GM19240 (cell line): ENCODE measurements around the gene FAM174C.

Experiments
- DNase-seq: peaks from one replicate; pipeline ENCODE4 v3.0.0; 2011; ENCODE audit warnings: low spot score; ENCODE audit not compliant: insufficient read length

The FAM174C gene

GRCh38 chr19:1275260-1275975, at the start of gene FAM174C:
FAM174C (plus strand) TSS chr19:1275530; CDS start chr19:1275550, 20 bp downstream.
- peak; percentile 95 for DNase-seq

- DNase-seq: no peak
Observed at GRCh38 chr19:1226227-1226518, 49.2 kb upstream of the FAM174C start.

- no peak for DNase-seq
Observed at GRCh38 chr19:1226522-1227303, 48.6 kb upstream of the FAM174C start.

GRCh38 chr19:1227304-1228054, 47.9 kb upstream of the FAM174C start:
- no peak for DNase-seq

GRCh38 chr19:1228161-1228957, 47.0 kb upstream of the FAM174C start:
- no peak for DNase-seq

- DNase-seq: no peak
Observed at GRCh38 chr19:1229056-1229923, 46.0 kb upstream of the FAM174C start.

- no peak for DNase-seq
Observed at GRCh38 chr19:1229924-1230782, 45.2 kb upstream of the FAM174C start.

GRCh38 chr19:1230783-1231489, 44.4 kb upstream of the FAM174C start:
- DNase-seq: no peak

- no peak for DNase-seq
Observed at GRCh38 chr19:1231729-1232637, 43.3 kb upstream of the FAM174C start.

GRCh38 chr19:1232652-1233072, 42.7 kb upstream of the FAM174C start:
- DNase-seq: no peak

- no peak for DNase-seq
Observed at GRCh38 chr19:1233115-1233667, 42.1 kb upstream of the FAM174C start.

- no peak for DNase-seq
Observed at GRCh38 chr19:1234051-1234954, 41.0 kb upstream of the FAM174C start.

- no peak for DNase-seq
Observed at GRCh38 chr19:1234955-1235380, 40.4 kb upstream of the FAM174C start.

GRCh38 chr19:1235625-1236538, 39.4 kb upstream of the FAM174C start:
- no peak for DNase-seq

GRCh38 chr19:1236576-1236975, 38.8 kb upstream of the FAM174C start:
- no peak for DNase-seq
